ENCODE measurements around the gene KAZN.

The KAZN gene

DNA sequence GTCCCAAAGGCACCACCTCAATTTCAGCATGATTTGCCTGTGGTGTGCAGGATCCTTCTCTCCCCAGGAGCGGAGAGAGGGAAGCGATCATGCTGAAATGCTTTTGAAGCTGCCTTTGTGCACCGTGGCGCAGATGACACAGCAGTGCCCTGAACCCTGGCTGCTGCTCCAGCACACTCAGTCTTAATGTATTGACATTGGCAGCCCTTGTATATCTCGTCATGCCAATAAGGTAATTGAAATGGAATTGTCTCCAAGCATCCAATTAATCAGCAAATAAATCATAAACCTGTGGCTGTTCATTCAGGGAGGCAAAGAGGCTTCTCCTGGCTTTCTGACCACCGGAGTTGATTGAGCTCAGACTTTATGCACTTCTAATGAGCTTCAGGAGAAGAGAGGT is 139.8 kb downstream of the KAZN start:
- no peak overlapping the region for H3K4me3 ChIP-seq (replicated peaks; ENCODE audit: low read depth, low read length)
- no peaks in the 10 kb centered on the region for H3K36me3 ChIP-seq (ENCODE audit: control insufficient read depth, insufficient read depth, low read length)
- DNase-seq (ENCODE audit: extremely low read depth, insufficient read length) = no peak
- no peaks in the 10 kb centered on the region for H3K27me3 ChIP-seq (replicated peaks; ENCODE audit: control insufficient read depth, insufficient read depth, low read length)
- TF ChIP-seq, protein P1, sequence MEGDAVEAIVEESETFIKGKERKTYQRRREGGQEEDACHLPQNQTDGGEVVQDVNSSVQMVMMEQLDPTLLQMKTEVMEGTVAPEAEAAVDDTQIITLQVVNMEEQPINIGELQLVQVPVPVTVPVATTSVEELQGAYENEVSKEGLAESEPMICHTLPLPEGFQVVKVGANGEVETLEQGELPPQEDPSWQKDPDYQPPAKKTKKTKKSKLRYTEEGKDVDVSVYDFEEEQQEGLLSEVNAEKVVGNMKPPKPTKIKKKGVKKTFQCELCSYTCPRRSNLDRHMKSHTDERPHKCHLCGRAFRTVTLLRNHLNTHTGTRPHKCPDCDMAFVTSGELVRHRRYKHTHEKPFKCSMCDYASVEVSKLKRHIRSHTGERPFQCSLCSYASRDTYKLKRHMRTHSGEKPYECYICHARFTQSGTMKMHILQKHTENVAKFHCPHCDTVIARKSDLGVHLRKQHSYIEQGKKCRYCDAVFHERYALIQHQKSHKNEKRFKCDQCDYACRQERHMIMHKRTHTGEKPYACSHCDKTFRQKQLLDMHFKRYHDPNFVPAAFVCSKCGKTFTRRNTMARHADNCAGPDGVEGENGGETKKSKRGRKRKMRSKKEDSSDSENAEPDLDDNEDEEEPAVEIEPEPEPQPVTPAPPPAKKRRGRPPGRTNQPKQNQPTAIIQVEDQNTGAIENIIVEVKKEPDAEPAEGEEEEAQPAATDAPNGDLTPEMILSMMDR (IDR thresholded peaks at IDR 0.05; ENCODE audit: insufficient read depth, low read length, poor library complexity, severe bottlenecking) = no peak

DNA sequence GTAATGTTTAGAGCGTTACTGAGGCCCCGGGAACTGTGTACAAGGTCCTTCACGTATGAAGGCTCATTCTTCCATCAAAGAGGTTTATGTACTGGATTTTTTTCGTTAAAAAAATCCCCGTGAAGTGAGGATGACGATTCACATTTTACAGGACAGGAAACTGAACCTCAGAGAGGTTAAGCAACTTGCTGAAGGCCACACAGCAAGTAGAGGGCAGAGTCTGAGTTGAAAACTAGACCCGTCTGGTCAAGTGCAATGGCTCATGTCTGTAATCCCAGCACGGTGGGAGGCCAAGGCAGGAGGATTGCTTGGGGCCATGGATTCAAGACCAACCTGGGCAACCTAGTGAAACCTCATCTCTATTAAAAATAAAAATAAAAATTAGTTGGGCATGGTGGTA is 140.2 kb downstream of the KAZN start:
- Histone ChIP-seq H3K27me3 (replicated peaks; ENCODE audit: control insufficient read depth, insufficient read depth, low read length) (no peaks in the 10 kb centered on the region), H3K36me3 (ENCODE audit: control insufficient read depth, insufficient read depth, low read length) (no peaks in the 10 kb centered on the region), H3K4me3 (replicated peaks; ENCODE audit: low read depth, low read length) (no peak overlapping the region)
- DNase-seq (ENCODE audit: extremely low read depth, insufficient read length) = no peak
- TF ChIP-seq, protein P1 (IDR thresholded peaks at IDR 0.05; ENCODE audit: insufficient read depth, low read length, poor library complexity, severe bottlenecking) = no peak

DNA sequence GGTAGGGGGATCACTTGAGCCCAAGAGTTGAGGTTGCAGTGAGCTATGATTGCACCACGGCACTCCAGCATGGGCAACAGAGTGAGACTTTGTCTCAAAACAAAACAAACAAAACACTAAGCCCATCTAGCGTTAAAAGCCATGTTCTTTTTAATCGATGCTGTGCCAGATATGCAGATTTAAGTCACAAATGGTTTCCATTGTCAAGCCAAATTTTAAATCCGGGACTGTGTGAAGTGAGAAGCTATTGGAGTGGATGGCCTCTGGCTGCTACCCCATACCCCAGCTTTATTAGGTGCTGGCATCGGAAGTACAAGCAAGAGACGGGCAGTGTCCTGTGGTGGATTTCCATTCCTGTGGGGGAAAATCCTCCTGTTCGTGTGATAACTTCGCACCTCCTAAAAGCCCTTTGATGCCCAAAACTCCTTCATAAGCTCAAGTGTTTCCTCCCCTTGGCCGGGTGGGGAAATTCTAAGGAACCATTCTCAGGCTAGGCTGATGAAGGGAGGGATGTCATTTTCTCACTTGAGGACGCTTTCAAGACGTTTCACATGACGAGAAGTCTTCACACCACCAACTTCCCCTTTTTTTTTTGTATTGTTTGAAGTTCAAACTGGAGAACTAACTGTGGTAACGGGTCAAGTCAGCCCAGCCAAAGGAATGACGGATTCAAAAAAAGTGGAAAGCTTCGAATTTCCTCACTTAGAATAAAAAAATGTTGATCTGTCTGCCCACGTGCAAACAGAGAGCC is 140.8 kb downstream of the KAZN start:
- Histone ChIP-seq H3K36me3 (ENCODE audit: control insufficient read depth, insufficient read depth, low read length) (no peaks in the 10 kb centered on the region), H3K4me3 (replicated peaks; ENCODE audit: low read depth, low read length) (no peak overlapping the region), H3K27me3 (replicated peaks; ENCODE audit: control insufficient read depth, insufficient read depth, low read length) (no peaks in the 10 kb centered on the region)
- DNase-seq (ENCODE audit: extremely low read depth, insufficient read length) = peak; percentile 39
- TF ChIP-seq, protein P1 (IDR thresholded peaks at IDR 0.05; ENCODE audit: insufficient read depth, low read length, poor library complexity, severe bottlenecking) = no peak

DNA sequence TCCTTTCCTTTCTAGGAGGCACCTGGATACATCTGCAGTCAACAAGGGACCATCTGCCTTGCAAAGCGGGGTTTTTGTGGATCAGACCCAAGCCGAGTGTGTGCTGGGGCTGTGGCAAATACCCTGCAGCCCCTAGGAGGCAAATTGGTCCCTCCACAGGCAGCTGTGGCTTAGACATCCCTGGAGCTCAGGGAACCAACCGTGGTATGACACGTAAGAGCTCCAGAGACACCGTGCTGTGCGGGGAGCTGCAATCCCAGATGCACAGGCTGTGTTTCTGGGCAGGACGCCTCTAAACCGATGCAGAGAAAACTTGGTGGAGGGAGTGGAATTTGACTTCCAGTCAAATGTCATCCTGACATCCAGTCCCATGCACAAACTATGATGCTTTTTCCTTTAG is 141.5 kb downstream of the KAZN start:
- TF ChIP-seq, protein P1 (IDR thresholded peaks at IDR 0.05; ENCODE audit: insufficient read depth, low read length, poor library complexity, severe bottlenecking) = no peak
- Histone ChIP-seq H3K27me3 (replicated peaks; ENCODE audit: control insufficient read depth, insufficient read depth, low read length) (no peaks in the 10 kb centered on the region), H3K4me3 (replicated peaks; ENCODE audit: low read depth, low read length) (no peak overlapping the region), H3K36me3 (ENCODE audit: control insufficient read depth, insufficient read depth, low read length) (no peaks in the 10 kb centered on the region)
- no peak for DNase-seq (ENCODE audit: extremely low read depth, insufficient read length)

DNA sequence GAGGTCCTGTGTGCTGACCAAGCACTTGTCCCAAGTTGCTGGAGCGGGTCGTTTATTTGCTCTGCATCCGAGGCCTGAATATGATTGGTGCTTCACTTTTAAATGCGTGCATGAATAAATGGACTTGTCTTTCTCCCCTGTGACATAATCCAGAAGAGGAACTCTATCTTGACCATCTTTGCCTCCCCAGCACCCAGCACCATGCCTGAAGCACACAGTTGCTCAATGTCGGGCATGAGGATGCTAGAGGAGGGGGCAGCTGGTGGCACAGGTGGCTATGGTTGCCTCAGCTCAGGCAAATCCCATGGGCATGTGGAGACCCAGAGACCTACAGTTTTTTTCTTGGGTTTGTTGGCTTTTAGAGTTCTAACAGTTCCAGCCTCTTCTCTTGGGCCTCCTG is 142.6 kb downstream of the KAZN start:
- no peak for DNase-seq (ENCODE audit: extremely low read depth, insufficient read length)
- TF ChIP-seq, protein P1 (IDR thresholded peaks at IDR 0.05; ENCODE audit: insufficient read depth, low read length, poor library complexity, severe bottlenecking) = no peak
- Histone ChIP-seq H3K27me3 (replicated peaks; ENCODE audit: control insufficient read depth, insufficient read depth, low read length) (no peaks in the 10 kb centered on the region), H3K36me3 (ENCODE audit: control insufficient read depth, insufficient read depth, low read length) (no peaks in the 10 kb centered on the region), H3K4me3 (replicated peaks; ENCODE audit: low read depth, low read length) (no peak overlapping the region)

DNA sequence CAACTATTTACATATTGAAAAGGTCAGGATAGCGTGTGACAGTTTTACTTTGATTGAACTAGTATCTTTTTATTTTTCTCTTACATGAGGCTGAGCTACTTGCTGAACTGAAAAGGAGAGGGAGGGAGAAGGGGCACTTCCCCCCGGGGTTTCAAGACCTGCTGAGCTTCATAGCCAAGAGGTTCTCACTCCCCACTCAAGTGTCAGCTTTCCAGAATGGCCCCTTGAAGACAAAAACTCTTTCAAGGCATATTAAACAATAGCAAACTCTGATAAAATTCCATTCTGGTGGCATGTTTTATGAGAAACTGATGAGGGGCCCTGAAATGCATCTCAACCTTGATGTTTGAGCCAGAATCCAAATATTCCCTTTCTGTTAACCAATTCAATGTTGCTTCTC is 143.0 kb downstream of the KAZN start:
- TF ChIP-seq, protein P1 (IDR thresholded peaks at IDR 0.05; ENCODE audit: insufficient read depth, low read length, poor library complexity, severe bottlenecking) = no peak
- Histone ChIP-seq H3K27me3 (replicated peaks; ENCODE audit: control insufficient read depth, insufficient read depth, low read length) (no peaks in the 10 kb centered on the region), H3K4me3 (replicated peaks; ENCODE audit: low read depth, low read length) (no peak overlapping the region), H3K36me3 (ENCODE audit: control insufficient read depth, insufficient read depth, low read length) (no peaks in the 10 kb centered on the region)
- no peak for DNase-seq (ENCODE audit: extremely low read depth, insufficient read length)
